ENCODE results near the gene HSD11B1L.
"Not testable (repeated sequence)": the region's sequence is repeated elsewhere in the genome, so short reads cannot be mapped to it uniquely, and the experiment has no call there.

HSD11B1L gene

GRCh38 chr19:5688262-5688881, 7.5 kb downstream of the HSD11B1L start:
- DNase-seq, result not testable (repeated sequence)

- DNase-seq, result peak; percentile 65
Observed at GRCh38 chr19:5690125-5690954, 9.5 kb downstream of the HSD11B1L start, which contains the start of gene RPL36. RPL36 (plus strand) TSS chr19:5690295; CDS start chr19:5690508, 213 bp downstream.

- DNase-seq, result no peak
Observed at GRCh38 chr19:5690955-5691821, 10.4 kb downstream of the HSD11B1L start.

- no peak for DNase-seq
Observed at GRCh38 chr19:5691822-5692722, 11.2 kb downstream of the HSD11B1L start.

- DNase-seq, result no peak
Observed at GRCh38 chr19:5692723-5693194, 11.9 kb downstream of the HSD11B1L start.

- no peak for DNase-seq
Observed at GRCh38 chr19:5693195-5694166, 12.7 kb downstream of the HSD11B1L start.

- DNase-seq, result no peak
Observed at GRCh38 chr19:5694167-5694955, 13.5 kb downstream of the HSD11B1L start.

GRCh38 chr19:5694956-5695648, 14.3 kb downstream of the HSD11B1L start:
- no peak for DNase-seq

GRCh38 chr19:5695649-5696195, 14.9 kb downstream of the HSD11B1L start:
- DNase-seq, result no peak

- DNase-seq, result no peak
Observed at GRCh38 chr19:5696196-5697021, 15.6 kb downstream of the HSD11B1L start.

GRCh38 chr19:5697022-5697889, 16.4 kb downstream of the HSD11B1L start:
- no peak for DNase-seq

GRCh38 chr19:5697890-5698634, 17.2 kb downstream of the HSD11B1L start:
- no peak for DNase-seq

GRCh38 chr19:5698635-5699422, 18.0 kb downstream of the HSD11B1L start:
- no peak for DNase-seq

GRCh38 chr19:5700455-5701092, 19.7 kb downstream of the HSD11B1L start:
- no peak for DNase-seq

- DNase-seq, result not testable (repeated sequence)
Observed at GRCh38 chr19:5702053-5702410, 21.2 kb downstream of the HSD11B1L start.

Data from NCI-H524 treated with DMSO at 0.1 percent for 48 hours (cell line).